Measurements from ENCODE around the gene HOXA3. TPM values are rescaled to one million over a fixed set of nuclear protein-coding genes. Genes with fewer than 3 reads are reported as not detected.

The HOXA3 gene
- total RNA-seq, 1 donor from 2014 or later, result 12.1 TPM

DNA sequence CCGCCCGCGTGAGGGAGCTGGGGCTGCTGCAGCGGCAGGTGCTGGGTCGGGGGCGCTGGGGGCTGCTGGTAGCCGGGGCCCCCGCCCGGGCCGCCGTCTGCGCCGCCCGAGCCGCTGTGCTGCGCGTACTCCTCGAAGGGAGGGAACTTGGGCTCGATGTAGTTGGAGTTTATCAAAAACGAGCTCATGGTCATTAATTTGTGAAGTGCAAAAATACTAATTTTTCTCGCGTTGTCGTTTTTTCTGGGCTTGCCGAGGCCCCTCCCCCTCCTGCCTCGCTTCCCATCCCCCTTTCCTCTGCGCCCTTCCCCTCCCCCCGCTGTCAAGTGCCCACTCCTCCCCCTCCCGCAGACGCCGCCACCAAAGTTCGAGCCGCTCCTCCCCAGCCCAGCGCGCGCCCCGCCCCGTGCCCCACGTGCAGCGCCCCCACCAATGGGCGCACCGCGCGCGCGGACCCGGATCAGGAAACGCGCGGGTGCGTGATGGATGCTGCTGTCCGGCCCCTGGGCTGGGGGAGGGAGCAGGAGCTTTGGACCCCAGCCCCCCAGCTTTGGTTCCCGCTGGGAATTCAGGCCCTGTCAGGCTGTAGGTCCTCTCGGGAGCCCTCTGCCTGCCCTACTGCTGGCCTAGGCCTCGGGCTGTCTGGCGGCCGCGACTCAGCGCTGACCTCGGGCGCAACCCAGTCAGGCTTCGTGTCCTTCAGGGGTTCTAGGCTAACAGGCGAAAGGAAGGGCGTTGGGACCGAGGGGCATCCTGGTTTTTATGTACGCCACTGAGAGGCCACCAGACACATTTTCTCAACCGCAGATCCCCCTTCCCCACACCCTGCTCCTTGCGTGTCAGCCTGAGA is 21.6 kb downstream of the HOXA3 start, which contains the start of gene HOXA4:
TSS of gene HOXA4 (minus strand) at position 218 of the 850 bp plus-strand sequence. CDS start at position 194, 24 bp downstream.
- TF ChIP-seq, protein P1, sequence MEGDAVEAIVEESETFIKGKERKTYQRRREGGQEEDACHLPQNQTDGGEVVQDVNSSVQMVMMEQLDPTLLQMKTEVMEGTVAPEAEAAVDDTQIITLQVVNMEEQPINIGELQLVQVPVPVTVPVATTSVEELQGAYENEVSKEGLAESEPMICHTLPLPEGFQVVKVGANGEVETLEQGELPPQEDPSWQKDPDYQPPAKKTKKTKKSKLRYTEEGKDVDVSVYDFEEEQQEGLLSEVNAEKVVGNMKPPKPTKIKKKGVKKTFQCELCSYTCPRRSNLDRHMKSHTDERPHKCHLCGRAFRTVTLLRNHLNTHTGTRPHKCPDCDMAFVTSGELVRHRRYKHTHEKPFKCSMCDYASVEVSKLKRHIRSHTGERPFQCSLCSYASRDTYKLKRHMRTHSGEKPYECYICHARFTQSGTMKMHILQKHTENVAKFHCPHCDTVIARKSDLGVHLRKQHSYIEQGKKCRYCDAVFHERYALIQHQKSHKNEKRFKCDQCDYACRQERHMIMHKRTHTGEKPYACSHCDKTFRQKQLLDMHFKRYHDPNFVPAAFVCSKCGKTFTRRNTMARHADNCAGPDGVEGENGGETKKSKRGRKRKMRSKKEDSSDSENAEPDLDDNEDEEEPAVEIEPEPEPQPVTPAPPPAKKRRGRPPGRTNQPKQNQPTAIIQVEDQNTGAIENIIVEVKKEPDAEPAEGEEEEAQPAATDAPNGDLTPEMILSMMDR (IDR thresholded peaks at IDR 0.05), result no peak
- H3K27ac Mint-ChIP-seq (ENCODE audit: unreplicated experiment), result no peak within 1 kb of the TSS
- peaks cover 85% of the 10 kb centered on the region for H3K27me3 Mint-ChIP-seq (ENCODE audit: low read depth)
- H3K4me3 Mint-ChIP-seq (ENCODE audit: unreplicated experiment), result peak within 1 kb of the TSS; percentile 56
- H3K4me1 Mint-ChIP-seq (ENCODE audit: low read depth), result no peaks in the 10 kb centered on the region
- no peaks in the 10 kb centered on the region for H3K9me3 Mint-ChIP-seq (ENCODE audit: low read depth)
- DNase-seq (ENCODE audit: low spot score), result no peak
- H3K36me3 Mint-ChIP-seq (ENCODE audit: low read depth), result peaks cover 6% of the 10 kb centered on the region

DNA sequence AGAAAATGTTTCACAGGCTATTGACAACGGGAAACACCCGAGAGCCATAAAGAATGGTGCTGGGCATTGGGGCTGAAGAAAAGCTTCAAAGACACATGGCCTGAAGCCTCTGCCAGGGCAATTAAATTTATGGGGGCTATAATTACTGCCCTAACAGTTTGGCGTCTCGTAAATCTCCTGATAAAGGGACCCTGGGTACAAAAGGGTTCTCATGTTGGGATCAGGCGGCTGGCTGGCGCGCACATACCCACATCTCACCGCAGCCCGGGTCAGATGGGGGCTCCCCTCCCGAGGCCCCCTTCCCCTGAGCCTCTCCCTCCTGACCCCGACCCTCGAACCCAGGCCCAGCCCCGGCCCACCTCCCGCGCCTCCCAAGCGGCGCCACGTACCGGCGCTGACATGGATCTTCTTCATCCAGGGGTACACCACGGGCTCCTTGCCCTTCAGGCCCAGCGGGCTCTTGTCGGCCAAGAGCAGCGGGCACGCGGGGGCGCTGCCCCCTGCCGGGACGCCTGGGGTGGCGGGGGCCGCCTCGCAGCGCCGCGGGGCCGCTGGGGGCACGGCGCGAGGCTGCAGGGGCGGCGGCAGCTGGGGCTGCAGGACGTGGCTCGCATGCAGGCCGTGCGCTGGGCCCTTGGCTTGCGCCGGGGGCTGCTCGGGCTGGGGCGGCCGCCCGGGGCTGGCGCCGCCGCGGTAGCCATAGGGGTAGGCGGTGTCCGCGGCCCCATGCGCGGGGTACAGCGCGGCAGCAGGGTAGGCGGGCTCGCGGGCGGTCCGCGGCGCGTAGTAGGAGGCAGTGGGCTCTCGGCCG is 22.4 kb downstream of the HOXA3 start:
- DNase-seq (ENCODE audit: low spot score), result no peak
- H3K9me3 Mint-ChIP-seq (ENCODE audit: low read depth), result no peaks in the 10 kb centered on the region
- peaks cover 85% of the 10 kb centered on the region for H3K27me3 Mint-ChIP-seq (ENCODE audit: low read depth)
- no peak overlapping the region for H3K27ac Mint-ChIP-seq (ENCODE audit: unreplicated experiment)
- H3K4me3 Mint-ChIP-seq (ENCODE audit: unreplicated experiment), result no peak overlapping the region
- H3K4me1 Mint-ChIP-seq (ENCODE audit: low read depth), result no peaks in the 10 kb centered on the region
- TF ChIP-seq, protein P1 (IDR thresholded peaks at IDR 0.05), result no peak
- H3K36me3 Mint-ChIP-seq (ENCODE audit: low read depth), result peaks cover 6% of the 10 kb centered on the region

DNA sequence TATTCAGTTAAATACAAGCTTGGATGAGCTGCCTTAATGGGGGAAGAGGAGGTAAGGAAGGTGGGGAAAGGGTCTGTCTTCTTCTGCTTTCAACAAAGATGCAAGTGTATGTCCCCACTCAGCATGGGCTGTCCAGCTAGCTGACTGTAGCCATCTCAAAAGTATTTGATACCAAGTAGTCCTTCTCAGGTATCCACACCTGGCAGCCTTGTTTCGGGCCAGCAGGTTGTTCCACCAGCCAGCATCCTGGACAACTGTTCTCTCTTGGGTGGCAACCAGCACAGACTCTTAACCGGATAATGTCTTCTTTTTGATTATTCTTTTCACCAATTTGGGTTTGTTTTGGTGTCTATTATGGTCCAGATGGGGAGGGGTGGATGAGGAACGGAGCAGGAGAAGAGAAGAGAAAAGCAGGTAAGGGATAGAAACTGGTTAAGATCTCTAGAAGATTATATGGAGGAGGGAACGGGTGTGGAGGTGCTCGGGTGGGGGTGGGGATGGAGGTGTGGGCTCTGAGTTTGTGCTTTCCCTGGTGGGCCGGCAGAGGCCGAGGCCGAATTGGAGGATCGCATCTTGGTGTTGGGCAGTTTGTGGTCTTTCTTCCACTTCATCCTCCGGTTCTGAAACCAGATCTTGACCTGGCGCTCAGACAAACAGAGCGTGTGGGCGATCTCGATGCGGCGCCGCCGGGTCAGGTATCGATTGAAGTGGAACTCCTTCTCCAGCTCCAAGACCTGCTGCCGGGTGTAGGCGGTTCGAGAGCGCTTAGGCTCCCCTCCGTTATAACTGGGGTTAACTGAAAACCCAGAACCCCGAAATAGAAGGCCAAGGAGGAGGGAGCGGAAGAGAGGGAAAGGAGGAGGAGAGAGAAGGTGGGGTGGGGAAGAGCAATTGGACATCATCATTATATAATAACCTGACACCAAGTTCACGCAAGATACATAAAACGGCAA is 23.3 kb downstream of the HOXA3 start:
- TF ChIP-seq, protein P1 (IDR thresholded peaks at IDR 0.05), result no peak
- no peak for DNase-seq (ENCODE audit: low spot score)
- peaks cover 6% of the 10 kb centered on the region for H3K4me1 Mint-ChIP-seq (ENCODE audit: low read depth)
- H3K9me3 Mint-ChIP-seq (ENCODE audit: low read depth), result no peaks in the 10 kb centered on the region
- peaks cover 9% of the 10 kb centered on the region for H3K36me3 Mint-ChIP-seq (ENCODE audit: low read depth)
- H3K27me3 Mint-ChIP-seq (ENCODE audit: low read depth), result peaks cover 85% of the 10 kb centered on the region
- H3K27ac Mint-ChIP-seq (ENCODE audit: unreplicated experiment), result no peak overlapping the region
- H3K4me3 Mint-ChIP-seq (ENCODE audit: unreplicated experiment), result no peak overlapping the region

DNA sequence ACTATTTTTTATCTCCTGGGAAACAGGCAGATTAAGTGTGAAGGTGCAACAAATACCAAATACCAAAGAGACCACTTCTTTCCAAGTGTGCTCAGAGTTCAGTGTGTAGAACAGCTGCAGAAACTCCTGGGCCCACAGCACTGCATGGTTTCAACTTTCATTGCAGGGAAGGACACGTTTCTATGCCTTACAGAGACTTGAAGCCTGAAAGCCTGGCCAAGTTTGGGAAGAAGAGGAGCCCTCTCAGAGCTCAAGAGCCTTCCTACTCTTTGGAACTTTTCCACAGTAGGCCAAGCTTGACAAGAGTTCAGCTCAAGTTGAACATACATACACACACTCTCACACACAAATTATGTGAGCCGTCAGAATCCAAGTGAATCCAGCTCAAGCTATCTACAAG is 24.3 kb downstream of the HOXA3 start:
- Mint-ChIP-seq H3K4me3 (ENCODE audit: unreplicated experiment) (no peak overlapping the region), H3K9me3 (ENCODE audit: low read depth) (no peaks in the 10 kb centered on the region), H3K27ac (ENCODE audit: unreplicated experiment) (no peak overlapping the region), H3K27me3 (ENCODE audit: low read depth) (peaks cover 85% of the 10 kb centered on the region), H3K36me3 (ENCODE audit: low read depth) (peaks cover 9% of the 10 kb centered on the region), H3K4me1 (ENCODE audit: low read depth) (peaks cover 9% of the 10 kb centered on the region)
- TF ChIP-seq, protein P1 (IDR thresholded peaks at IDR 0.05), result no peak
- no peak for DNase-seq (ENCODE audit: low spot score)
